ENCODE data around the gene HOOK2. TPM values are rescaled to one million over a fixed set of nuclear protein-coding genes. Genes with fewer than 3 reads are reported as not detected.

Gene HOOK2
- total and polyA plus RNA-seq, 2 of the 13 experiments (the other 11 are each of a cell fraction or from before 2014, with no cell fraction given) = 9.2 to 12.9 TPM

DNA sequence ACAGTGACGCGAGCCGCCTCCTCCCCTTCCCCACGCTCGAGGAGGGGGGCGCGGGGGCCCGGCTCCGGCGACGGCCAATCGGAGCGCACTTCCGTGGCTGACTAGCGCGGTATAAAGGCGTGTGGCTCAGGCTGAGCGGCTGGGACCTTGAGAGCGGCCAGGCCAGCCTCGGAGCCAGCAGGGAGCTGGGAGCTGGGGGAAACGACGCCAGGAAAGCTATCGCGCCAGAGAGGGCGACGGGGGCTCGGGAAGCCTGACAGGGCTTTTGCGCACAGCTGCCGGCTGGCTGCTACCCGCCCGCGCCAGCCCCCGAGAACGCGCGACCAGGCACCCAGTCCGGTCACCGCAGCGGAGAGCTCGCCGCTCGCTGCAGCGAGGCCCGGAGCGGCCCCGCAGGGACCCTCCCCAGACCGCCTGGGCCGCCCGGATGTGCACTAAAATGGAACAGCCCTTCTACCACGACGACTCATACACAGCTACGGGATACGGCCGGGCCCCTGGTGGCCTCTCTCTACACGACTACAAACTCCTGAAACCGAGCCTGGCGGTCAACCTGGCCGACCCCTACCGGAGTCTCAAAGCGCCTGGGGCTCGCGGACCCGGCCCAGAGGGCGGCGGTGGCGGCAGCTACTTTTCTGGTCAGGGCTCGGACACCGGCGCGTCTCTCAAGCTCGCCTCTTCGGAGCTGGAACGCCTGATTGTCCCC, 16.1 kb upstream of the HOOK2 start, which contains the start of gene JUNB (continued):
- TF ChIP-seq, protein P1, sequence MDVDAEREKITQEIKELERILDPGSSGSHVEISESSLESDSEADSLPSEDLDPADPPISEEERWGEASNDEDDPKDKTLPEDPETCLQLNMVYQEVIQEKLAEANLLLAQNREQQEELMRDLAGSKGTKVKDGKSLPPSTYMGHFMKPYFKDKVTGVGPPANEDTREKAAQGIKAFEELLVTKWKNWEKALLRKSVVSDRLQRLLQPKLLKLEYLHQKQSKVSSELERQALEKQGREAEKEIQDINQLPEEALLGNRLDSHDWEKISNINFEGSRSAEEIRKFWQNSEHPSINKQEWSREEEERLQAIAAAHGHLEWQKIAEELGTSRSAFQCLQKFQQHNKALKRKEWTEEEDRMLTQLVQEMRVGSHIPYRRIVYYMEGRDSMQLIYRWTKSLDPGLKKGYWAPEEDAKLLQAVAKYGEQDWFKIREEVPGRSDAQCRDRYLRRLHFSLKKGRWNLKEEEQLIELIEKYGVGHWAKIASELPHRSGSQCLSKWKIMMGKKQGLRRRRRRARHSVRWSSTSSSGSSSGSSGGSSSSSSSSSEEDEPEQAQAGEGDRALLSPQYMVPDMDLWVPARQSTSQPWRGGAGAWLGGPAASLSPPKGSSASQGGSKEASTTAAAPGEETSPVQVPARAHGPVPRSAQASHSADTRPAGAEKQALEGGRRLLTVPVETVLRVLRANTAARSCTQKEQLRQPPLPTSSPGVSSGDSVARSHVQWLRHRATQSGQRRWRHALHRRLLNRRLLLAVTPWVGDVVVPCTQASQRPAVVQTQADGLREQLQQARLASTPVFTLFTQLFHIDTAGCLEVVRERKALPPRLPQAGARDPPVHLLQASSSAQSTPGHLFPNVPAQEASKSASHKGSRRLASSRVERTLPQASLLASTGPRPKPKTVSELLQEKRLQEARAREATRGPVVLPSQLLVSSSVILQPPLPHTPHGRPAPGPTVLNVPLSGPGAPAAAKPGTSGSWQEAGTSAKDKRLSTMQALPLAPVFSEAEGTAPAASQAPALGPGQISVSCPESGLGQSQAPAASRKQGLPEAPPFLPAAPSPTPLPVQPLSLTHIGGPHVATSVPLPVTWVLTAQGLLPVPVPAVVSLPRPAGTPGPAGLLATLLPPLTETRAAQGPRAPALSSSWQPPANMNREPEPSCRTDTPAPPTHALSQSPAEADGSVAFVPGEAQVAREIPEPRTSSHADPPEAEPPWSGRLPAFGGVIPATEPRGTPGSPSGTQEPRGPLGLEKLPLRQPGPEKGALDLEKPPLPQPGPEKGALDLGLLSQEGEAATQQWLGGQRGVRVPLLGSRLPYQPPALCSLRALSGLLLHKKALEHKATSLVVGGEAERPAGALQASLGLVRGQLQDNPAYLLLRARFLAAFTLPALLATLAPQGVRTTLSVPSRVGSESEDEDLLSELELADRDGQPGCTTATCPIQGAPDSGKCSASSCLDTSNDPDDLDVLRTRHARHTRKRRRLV (CRISPR knock-in tag; IDR thresholded peaks at IDR 0.05) = 0 out of 2 replicates have a peak, but pooled peaks have one; percentile 17
- peak; percentile 92 for TF ChIP-seq AHR (CRISPR knock-in tag; IDR thresholded peaks at IDR 0.05)
- peak; percentile 44; the same call in 1 of the 2 replicates for TF ChIP-seq HMG20B (CRISPR knock-in tag; conservative IDR thresholded peaks at IDR 0.05)
- peak; percentile 79 for TF ChIP-seq NFYB (CRISPR knock-in tag; IDR thresholded peaks at IDR 0.05)
- TF ChIP-seq KDM3A (CRISPR knock-in tag; IDR thresholded peaks at IDR 0.05; ENCODE audit: low read depth) = peak; percentile 46; the same call in 1 of the 2 replicates
- no peak for TF ChIP-seq TCF7L2 (IDR thresholded peaks at IDR 0.05; ENCODE audit: low read depth, low read length)
- TF ChIP-seq WIZ (CRISPR knock-in tag; IDR thresholded peaks at IDR 0.05) = no peak; the same call in 1 of the 2 replicates
- no peak for TF ChIP-seq ZNF562 (CRISPR knock-in tag; IDR thresholded peaks at IDR 0.05; ENCODE audit: borderline replicate concordance)
- no peak for TF ChIP-seq MATR3 (CRISPR knock-in tag; IDR thresholded peaks at IDR 0.05)
- TF ChIP-seq ATM (IDR thresholded peaks at IDR 0.05; ENCODE audit: borderline replicate concordance) = no peak
- TF ChIP-seq ZNF512 (CRISPR knock-in tag; IDR thresholded peaks at IDR 0.05) = no peak
- no peak; the same call in 1 of the 2 replicates for TF ChIP-seq ZNF710 (CRISPR knock-in tag; IDR thresholded peaks at IDR 0.05; ENCODE audit: borderline replicate concordance)
- no peak for TF ChIP-seq ZNF704 (CRISPR knock-in tag; IDR thresholded peaks at IDR 0.05; ENCODE audit: borderline replicate concordance)
- TF ChIP-seq MBNL3 (CRISPR knock-in tag; conservative IDR thresholded peaks at IDR 0.05) = no peak
- TF ChIP-seq ZMAT3 (CRISPR knock-in tag; conservative IDR thresholded peaks at IDR 0.05) = peak; percentile 89
- peak; percentile 85 for TF ChIP-seq ATF7-NPFF (CRISPR knock-in tag; IDR thresholded peaks at IDR 0.05; ENCODE audit: low read depth)
- peak; percentile 93 for TF ChIP-seq ZNF614 (CRISPR knock-in tag; IDR thresholded peaks at IDR 0.05; ENCODE audit: borderline replicate concordance)
- peak; percentile 80 for TF ChIP-seq AGO2 (optimal IDR thresholded peaks at IDR 0.05; ENCODE audit: low read depth, low read length)
- no peak for TF ChIP-seq LCORL (IDR thresholded peaks at IDR 0.05)
- TF ChIP-seq LCORL (CRISPR knock-in tag; IDR thresholded peaks at IDR 0.05) = peak; percentile 61
- peak; percentile 100 for TF ChIP-seq POLR2G (IDR thresholded peaks at IDR 0.05; ENCODE audit: low read depth, low read length)

Data from HepG2 (cell line).